ENCODE data around the gene PRRT2.

The PRRT2 gene

DNA sequence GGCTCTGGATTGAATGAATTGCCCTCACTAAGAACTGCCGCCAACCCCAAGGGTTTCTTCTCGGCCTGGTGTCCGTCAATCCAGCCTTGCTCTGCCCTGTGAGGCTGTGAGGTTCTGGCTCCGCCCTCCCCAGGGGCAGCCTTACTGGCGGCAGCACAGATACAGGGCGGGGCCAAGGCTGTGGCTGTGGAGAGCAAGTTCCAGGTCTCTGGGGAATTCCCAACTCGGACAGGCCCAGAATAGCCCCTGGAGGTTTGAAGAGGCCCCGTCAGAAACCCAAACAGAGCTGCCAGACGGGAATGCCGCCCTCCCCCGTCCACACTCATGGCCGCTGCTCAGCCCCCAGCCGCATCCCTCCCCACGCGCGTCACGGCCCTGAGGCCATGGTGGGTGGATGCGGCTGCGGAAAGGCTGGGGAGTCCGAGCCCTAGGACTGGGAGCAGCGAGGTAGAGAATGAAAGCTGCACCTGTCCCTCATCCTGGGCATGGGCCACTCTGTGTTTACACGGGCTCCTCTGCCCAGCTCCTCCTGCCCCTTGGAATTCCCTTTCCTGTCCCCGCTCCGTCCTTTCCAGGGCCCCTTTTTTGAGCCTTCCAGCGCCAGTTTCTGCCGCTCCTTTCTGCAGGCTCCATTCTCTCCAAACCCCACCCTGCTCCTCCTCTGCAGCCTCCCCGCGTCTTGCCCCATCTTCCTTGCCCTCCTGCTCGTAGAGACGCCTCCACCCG, 660 bp upstream of the PRRT2 start:
- peak; percentile 49 to 98 (median 87) for DNase-seq

DNA sequence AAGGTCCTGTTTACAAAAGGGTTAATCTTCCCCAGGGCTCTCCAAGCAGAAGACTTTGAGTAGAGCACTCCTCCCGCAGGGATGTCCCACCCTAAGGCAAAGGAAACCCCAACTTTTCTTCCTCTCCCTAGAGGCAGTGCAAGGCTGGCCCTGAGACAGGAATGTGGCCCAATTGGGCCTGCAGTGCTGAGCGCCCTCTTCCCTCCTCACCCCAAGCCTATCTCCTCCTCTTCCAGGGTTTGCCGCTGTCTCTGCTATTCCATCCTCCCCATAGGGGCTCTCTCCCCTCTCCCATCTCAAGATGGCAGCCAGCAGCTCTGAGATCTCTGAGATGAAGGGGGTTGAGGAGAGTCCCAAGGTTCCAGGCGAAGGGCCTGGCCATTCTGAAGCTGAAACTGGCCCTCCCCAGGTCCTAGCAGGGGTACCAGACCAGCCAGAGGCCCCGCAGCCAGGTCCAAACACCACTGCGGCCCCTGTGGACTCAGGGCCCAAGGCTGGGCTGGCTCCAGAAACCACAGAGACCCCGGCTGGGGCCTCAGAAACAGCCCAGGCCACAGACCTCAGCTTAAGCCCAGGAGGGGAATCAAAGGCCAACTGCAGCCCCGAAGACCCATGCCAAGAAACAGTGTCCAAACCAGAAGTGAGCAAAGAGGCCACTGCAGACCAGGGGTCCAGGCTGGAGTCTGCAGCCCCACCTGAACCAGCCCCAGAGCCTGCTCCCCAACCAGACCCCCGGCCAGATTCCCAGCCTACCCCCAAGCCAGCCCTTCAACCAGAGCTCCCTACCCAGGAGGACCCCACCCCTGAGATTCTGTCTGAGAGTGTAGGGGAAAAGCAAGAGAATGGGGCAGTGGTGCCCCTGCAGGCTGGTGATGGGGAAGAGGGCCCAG, 1.0 kb downstream of the PRRT2 start:
- peak in 5 of 56 donors; percentile 14 to 47 (median 26) for DNase-seq

DNA sequence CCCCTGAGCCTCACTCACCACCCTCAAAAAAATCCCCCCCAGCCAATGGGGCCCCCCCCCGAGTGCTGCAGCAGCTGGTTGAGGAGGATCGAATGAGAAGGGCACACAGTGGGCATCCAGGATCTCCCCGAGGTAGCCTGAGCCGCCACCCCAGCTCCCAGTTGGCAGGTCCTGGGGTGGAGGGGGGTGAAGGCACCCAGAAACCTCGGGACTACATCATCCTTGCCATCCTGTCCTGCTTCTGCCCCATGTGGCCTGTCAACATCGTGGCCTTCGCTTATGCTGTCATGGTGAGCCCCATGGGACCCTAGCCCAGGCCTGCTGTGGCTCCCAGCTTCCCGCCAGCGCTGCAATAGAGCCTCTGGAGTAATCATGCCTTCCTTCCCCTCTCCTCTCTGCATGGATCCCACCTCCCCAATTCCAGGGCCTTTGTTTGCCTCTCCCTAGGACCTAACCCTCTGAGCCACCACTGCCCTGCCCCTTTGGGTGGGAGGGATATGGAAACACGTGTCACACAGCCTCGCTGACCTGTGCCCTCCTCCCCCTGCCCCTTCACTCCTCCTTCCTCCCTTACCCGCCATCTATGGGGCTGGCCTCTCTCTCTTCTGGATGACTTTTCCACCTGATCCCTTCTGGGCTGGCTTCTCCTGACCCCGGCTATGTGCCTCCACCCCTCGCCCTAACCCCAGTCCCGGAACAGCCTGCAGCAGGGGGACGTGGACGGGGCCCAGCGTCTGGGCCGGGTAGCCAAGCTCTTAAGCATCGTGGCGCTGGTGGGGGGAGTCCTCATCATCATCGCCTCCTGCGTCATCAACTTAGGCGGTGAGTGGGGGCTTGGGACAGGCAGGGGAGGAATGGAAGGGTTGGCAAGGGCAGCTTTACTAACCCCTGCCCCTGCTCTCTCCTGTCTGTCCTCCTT, 1.9 kb downstream of the PRRT2 start:
- peak in 1 of 56 donors; percentile 2 for DNase-seq

DNA sequence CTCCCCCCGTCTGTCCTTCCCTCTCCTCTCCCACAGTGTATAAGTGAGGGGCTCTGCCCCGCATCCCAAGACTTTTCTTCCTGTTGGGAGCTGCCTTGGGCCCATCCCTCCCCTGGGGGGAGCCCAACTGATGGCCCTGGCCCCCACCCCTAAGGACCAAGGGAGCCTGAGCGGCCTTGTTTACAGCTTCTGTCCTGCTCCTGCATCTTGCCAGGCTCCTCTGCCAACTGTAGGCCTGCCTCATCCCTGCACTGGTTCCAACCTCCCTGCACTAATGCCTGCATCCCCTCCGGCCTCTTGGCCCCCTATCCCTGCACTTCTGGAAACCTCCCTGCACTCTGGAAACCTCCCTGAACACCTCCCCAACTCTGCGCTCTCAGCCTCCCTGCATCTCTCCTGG, 2.6 kb downstream of the PRRT2 start:
- peak in 1 of 56 donors; percentile 26 for DNase-seq

DNA sequence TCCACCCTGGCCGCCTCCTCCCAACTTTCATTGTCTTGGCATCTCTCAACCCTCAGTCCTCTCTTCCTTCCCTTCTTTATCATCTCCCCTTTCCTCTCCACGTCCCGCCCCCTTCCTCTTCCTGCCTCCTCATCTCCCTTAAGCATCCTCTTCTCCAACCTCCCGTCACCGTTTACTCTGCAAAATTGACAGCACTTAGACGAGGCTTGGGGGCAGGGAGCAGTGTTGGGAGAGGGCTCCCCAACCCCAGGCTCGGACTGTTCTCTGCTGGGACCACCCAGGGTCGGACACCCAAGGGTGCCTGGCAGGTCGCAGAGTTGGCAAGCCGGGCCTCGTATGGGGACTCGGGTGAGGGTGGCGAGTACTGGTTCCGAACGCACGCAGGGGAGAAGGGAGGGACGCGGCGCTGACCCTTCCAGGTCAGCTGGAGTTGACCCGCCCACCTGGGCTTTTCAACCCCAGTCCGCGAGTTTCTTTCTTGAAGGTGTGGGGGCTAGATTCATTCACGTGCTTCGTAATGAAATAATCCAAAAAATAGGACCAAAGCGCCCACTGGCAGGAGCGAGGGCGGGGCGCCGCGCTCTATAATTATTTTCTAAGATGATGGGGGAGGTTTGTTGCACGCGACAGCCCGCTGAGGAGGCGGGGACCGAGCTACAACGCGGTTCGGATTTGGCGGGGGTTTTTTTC, 3.2 kb downstream of the PRRT2 start:
- peak in 12 of 56 donors; percentile 16 to 69 (median 44) for DNase-seq

DNA sequence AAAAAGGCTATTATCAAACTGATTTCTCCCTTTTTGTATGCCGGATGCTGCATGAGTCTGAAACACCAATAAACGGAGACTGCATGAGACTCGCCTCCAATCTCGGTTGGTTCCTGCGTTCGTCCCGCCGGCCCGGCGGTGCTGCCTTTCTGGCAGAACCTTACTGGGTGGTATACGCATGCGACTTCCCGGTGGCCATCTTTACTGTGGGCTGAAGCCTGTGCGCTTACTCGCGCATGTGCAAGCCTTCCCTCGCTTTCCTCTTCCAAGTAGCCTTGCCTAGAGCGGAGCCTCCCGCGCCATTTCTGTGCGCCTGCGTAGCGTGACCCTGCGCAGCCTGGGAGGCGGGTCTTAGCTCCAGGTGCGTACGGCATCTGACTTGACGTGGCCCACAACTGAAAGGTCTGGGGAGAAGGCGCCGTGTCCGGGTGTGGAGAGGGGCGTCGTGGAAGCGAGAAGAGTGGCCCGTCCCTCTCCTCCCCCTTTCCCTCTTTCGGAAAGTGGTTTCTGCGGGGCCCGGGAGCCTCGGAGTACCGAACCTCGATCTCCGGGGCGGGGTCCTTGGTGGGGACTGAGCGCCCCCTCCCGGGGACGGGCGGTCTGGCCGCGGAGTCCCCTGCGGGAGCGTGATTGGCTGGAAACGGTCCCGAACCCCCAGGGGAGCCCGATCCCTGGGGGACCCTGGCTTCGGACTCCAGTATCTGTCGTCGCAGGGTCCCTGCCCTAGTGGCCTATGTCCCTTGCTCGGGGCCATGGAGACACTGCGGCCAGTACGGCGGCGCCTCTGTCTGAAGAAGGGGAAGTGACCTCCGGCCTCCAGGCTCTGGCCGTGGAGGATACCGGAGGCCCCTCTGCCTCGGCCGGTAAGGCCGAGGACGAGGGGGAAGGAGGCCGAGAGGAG, 4.0 kb downstream of the PRRT2 start, which contains the start of gene PAGR1:
Gene PAGR1 (plus strand): TSS at position 360 of the 901 bp plus-strand sequence. CDS start 374 bp downstream, at position 734.
- peak; percentile 86 to 99 (median 97) for DNase-seq

DNA sequence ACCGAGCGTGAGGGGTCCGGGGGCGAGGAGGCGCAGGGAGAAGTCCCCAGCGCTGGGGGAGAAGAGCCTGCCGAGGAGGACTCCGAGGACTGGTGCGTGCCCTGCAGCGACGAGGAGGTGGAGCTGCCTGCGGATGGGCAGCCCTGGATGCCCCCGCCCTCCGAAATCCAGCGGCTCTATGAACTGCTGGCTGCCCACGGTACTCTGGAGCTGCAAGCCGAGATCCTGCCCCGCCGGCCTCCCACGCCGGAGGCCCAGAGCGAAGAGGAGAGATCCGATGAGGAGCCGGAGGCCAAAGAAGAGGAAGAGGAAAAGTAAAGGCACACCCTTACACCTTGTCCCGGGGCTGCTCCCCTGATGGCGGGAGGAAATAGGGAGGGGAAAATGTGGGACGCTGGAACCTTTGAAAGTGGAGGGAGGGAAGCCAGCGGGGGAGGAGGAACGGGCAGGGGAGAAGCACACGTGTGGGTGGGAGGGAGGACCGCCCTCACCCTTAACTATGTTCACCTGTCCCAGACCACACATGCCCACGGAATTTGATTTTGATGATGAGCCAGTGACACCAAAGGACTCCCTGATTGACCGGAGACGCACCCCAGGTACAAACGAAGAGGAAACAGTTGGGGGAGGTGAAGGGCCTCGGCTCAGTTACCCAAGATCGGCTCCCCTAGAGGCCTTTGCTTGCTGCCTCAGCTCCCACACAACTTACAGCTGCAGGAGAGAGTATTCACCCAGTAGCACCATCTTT, 4.9 kb downstream of the PRRT2 start:
- DNase-seq = peak in 29 of 56 donors; percentile 15 to 76 (median 53)

DNA sequence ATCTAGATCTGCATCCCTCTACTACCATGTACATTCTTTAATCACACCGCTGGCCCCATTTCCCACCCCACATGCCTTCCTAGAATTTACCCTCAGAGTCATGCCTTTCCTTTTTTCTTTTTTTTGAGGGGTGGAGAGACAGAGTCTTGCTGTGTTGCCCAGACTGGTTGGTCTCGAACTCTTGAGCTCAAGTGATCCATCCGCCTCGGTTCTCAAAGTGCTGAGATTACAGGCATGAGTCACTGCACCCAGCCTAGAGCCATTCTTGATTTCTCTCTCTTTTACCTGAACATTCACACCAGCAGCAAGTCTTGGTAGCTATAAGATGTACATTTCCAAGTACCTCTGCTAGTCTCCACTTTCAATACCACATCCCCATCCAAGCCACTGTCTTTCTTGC, 6.1 kb downstream of the PRRT2 start:
- no peak for DNase-seq

DNA sequence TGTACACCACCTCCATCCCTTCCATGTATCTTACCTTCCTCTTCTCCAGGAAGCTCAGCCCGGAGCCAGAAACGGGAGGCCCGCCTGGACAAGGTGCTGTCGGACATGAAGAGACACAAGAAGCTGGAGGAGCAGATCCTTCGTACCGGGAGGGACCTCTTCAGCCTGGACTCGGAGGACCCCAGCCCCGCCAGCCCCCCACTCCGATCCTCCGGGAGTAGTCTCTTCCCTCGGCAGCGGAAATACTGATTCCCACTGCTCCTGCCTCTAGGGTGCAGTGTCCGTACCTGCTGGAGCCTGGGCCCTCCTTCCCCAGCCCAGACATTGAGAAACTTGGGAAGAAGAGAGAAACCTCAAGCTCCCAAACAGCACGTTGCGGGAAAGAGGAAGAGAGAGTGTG, 7.5 kb downstream of the PRRT2 start:
- no peak for DNase-seq

DNA sequence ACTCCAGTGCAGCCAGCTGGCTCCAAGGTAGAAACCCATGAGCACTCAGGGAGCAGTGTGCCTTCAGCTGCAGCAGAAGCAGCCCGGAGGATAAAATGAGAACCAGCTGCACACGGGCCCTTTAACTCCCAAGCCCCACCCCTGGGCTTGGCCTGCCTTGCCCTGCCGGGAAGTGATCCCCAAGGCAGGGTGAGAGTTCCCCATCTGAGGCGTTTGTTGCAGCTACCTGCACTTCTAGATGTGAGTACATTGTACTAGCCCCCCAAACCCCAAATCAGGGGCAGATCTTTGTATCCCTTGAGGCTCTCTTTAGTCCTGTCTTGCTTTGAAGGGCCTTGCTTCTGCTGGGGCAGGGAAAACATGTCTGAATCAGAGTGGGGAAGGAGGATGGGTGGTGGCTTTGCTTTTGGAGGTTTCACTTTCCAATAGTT, 8.3 kb downstream of the PRRT2 start, which contains the start of gene MVP:
Gene MVP (plus strand): TSS at position 192 of the 431 bp plus-strand sequence. CDS start 10,088 bp downstream, outside the sequence.
- peak in 33 of 56 donors; percentile 7 to 70 (median 30) for DNase-seq

DNA sequence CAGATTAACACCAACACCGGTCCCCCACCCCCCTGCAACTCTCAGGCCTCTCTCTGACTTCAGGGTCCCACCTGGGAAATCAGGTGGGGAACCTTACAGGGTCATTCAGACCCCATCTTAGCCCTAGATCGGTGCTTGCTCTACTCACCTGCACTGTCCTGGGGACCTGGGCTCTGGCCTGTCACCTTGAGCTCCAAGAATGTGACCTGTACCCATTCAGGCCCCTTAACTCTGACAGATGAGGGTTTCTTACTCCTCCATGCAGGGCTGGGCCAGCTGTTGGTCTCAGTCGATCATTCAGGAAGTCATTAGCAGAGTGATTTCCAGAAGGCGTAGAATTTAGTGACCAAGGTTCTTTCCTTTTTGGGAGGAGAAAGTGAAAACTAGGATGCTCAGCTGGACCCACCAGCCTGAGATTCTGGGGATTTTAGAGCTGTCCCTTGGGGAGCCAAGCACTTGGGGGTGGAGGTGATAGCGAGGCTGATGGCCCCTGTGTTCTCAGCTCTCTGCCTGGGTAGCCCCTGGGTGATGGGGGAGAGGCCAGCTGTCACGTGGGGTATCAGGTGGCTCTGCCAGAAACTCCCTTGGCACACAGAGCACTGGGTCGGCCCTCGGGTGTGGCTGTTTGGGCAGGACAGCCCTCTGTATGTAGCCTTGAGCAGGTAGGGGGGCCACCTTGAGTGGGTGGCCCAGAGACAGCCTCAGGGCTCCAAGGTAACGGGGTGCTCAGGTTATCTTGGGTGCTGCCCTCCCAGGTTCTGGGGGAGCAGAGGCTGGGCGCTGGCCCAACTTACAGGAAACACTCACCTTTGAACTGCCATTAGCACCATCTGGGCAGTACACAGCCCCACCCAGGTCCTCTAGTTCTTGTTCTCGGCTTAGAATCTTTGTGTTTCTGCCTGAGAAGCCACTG, 9.0 kb downstream of the PRRT2 start:
- DNase-seq = peak in 1 of 56 donors; percentile 7

DNA sequence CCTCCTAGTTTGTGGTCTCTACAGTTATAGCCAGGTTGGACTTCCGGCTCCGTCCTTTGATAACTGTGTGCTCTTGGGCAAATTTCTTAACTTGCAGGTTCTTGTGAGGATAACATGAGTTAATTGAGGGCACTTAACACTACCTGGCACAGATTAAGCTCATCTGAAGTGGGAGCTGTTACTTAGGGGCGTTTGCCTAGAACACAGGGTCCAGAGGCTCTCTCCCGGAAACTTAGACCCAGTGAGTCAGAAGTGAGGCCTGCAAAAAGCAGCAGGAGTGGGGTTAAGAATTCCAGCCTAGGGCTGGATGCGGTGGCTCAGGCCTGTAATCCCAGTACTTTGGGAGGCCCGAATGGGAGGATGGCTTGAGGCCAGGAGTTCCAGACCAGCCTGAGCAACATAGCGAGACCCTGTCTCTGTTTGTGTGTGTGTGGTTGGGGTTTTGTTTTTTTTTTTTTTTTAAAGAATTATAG, 9.7 kb downstream of the PRRT2 start:
- DNase-seq = no peak

DNA sequence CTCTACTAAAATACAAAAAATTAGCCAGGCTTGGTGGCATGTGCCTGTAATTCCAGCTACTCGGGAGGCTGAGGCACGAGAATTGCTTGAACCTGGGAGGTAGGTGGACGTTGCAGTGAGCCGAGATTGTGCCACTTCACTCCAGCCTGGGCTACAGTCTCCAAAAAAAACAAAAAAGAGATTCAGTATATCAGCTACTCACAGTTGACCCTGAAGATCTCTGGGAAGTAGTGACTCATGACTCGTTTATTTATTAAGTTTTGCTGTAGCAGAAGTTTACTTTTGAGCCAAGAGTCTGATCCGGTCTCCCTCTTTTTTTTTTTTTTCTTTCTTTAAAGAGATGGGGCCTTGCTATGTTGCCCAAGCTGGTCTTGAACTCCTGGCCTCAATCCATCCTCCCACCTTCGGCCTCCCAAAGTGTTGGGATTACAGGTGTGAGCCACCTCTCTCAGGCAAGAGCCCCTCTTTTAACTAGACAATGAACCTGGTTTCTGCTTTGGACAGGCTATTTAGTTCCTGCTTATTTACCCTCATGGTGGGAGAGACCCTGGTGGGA, 12.7 kb downstream of the PRRT2 start:
- DNase-seq = no peak

DNA sequence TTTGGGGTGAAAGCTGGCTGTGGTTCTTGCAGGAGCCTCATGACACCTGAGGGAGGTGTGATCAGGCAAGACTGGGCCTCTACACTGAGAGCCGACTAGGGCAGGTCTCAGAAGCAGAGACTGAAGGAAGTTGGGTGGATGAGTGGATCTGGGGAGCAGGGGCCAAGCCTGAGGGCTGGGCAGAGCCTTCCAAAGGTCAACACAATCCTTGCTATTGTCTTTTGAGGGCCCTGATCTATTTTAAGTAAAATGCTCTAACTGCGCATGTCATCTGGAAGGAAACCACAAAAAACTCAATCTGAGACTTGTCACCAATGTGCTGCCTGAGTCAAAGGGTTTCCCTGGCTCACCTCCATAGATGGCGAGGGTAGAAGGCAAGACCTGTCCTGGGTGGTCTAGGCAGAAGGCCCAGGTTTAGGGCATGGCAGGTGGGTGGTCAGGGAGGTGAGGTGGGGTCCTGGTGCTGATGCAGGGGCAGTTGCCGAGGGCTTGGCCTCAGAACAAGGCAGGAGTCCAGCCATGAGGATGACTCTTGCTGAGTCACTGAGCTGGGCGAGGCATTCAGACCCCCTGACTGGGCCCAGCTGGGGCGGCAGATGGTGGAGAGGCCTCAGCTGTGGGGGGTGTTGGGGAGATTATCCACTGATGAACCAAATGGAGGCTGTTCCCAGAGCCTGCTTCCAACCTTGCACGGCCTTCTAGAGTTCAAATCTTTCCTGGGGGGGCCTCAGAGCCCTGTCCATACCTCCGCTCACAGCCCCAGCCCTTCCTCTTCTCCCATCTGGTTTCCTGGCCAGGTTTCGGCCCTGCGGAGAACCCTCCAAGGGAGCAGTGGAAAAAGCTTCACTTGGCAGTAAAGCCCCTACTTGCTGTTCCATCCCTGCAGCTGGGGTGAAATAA, 13.4 kb downstream of the PRRT2 start:
- peak in 36 of 56 donors; percentile 9 to 94 (median 52) for DNase-seq

DNA sequence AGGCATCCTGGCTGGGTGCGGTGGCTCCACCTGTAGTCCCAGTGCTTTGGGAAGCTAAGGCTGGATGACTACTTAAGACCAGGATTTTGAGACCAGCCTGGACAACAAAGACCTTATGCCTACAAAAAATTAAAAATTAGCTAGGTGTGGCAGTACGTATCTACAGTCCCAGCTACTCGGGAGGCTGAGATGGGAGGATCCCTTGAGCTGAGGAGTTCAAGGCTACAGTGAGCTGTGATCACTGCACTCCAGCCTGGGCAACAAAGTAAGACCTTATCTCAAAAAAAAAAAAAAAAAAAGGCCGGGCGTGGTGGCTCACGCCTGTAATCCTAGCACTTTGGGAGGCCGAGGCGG, 14.3 kb downstream of the PRRT2 start:
- no peak for DNase-seq

DNA sequence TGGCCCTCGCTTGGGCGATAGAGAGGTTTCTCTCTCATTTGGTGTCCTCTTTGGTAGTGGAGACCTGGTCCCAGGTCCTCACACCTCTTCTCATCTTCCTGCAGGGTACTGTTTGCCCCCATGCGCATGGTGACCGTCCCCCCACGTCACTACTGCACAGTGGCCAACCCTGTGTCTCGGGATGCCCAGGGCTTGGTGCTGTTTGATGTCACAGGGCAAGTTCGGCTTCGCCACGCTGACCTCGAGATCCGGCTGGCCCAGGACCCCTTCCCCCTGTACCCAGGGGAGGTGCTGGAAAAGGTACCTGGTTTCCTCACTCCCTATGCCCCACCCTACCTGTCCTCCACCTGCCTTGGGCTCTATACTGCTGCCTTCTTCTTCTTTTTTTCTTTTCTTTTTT, 18.8 kb downstream of the PRRT2 start:
- DNase-seq = no peak
